HG03521 (cell line): Measurements from ENCODE around the gene RCL1.
"Not testable (repeated sequence)": the region's sequence is repeated elsewhere in the genome, so short reads cannot be mapped to it uniquely, and the experiment has no call there.

Experiments
- ATAC-seq: cut with Tn5 transposase; IDR thresholded peaks from one replicate; pipeline ENCODE4 v1.9.1; 2021; ENCODE audit warnings: mild to moderate bottlenecking, moderate library complexity; ENCODE audit not compliant: unreplicated experiment

Gene RCL1

GRCh38 chr9:4781408-4781807 is 11.3 kb upstream of the RCL1 start:
- no peak for ATAC-seq

GRCh38 chr9:4783191-4783590 is 9.6 kb upstream of the RCL1 start:
- ATAC-seq, result not testable (repeated sequence)

- no peak for ATAC-seq
Observed at GRCh38 chr9:4784403-4784802, 8.3 kb upstream of the RCL1 start.

GRCh38 chr9:4786599-4786998 is 6.1 kb upstream of the RCL1 start:
- no peak for ATAC-seq

GRCh38 chr9:4787876-4788275 is 4.9 kb upstream of the RCL1 start:
- no peak for ATAC-seq

- no peak for ATAC-seq
Observed at GRCh38 chr9:4788703-4789102, 4.0 kb upstream of the RCL1 start.

GRCh38 chr9:4792054-4792571 is 631 bp upstream of the RCL1 start:
- ATAC-seq, result peak; percentile 21

- ATAC-seq, result no peak
Observed at GRCh38 chr9:4793459-4794395, 983 bp downstream of the RCL1 start.

- ATAC-seq, result no peak
Observed at GRCh38 chr9:4794691-4795090, 1.9 kb downstream of the RCL1 start.

- ATAC-seq, result not testable (repeated sequence)
Observed at GRCh38 chr9:4795108-4795507, 2.4 kb downstream of the RCL1 start.

- ATAC-seq, result no peak
Observed at GRCh38 chr9:4796530-4796929, 3.8 kb downstream of the RCL1 start.

GRCh38 chr9:4796988-4797853 is 4.5 kb downstream of the RCL1 start:
- ATAC-seq, result no peak

- no peak for ATAC-seq
Observed at GRCh38 chr9:4797854-4798150, 5.1 kb downstream of the RCL1 start.

- no peak for ATAC-seq
Observed at GRCh38 chr9:4798281-4799032, 5.7 kb downstream of the RCL1 start.

- no peak for ATAC-seq
Observed at GRCh38 chr9:4799033-4799430, 6.3 kb downstream of the RCL1 start.

GRCh38 chr9:4799775-4800174 is 7.0 kb downstream of the RCL1 start:
- no peak for ATAC-seq

- ATAC-seq, result no peak
Observed at GRCh38 chr9:4801156-4801555, 8.4 kb downstream of the RCL1 start.

GRCh38 chr9:4803670-4804530 is 11.2 kb downstream of the RCL1 start:
- no peak for ATAC-seq

- no peak for ATAC-seq
Observed at GRCh38 chr9:4804531-4805016, 11.8 kb downstream of the RCL1 start.
